ENCODE measurements around the gene GGT1. TPM values are rescaled to one million over a fixed set of nuclear protein-coding genes. Genes with fewer than 3 reads are reported as not detected.
"Not testable (repeated sequence)": the region's sequence is repeated elsewhere in the genome, so short reads cannot be mapped to it uniquely, and the experiment has no call there.

Gene GGT1
- total RNA-seq, 4 donors from 2014 or later: 4.1 to 9.6 TPM; not detected in 2

DNA sequence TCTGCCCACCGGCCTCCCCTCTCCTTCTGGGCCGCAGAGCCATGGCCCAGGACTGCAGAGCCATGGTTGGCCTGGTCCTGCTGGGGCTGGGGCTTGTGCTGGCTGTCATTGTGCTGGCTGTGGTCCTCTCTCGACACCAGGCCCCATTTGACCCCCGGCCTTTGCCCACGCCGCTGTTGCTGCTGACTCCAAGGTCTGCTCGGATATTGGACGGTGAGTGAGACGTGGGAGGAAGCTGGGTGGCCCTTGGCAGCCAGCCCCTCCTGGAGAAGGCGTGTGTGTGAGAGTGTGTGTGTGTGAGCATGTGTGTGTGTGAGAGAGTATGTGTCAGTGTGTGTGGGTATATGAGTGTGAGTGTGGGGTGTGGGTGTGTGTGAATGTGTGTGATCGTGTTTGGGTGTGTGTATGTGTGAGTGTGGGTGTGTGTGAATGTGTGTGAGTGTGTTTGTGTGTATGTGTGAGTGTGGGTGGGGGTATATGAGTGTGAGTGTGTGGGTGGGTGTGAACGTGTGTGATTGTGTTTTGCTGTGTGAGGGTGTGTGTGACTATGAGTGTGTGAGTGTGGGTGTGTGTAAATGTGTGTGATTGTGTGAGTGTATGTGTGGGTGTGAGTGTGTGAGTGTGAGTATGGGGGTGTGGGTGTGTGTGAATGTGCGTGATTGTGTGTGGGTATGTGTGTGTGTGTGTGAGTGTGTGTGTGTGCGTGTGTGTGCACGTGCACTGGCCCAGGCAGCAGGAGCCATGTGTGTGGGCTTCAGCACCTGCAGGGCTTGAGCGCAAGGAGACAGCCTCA, 30.4 kb downstream of the GGT1 start:
- DNase-seq: peak in 1 of 2 donors; percentile 47
- H3K4me3 ChIP-seq; H3K27me3 ChIP-seq; H3K27ac ChIP-seq; H3K4me1 ChIP-seq; H3K9me3 ChIP-seq; H3K36me3 ChIP-seq; intact Hi-C loops (cut with DNase I; ENCODE audit: low total_unique reads): not testable (repeated sequence)

DNA sequence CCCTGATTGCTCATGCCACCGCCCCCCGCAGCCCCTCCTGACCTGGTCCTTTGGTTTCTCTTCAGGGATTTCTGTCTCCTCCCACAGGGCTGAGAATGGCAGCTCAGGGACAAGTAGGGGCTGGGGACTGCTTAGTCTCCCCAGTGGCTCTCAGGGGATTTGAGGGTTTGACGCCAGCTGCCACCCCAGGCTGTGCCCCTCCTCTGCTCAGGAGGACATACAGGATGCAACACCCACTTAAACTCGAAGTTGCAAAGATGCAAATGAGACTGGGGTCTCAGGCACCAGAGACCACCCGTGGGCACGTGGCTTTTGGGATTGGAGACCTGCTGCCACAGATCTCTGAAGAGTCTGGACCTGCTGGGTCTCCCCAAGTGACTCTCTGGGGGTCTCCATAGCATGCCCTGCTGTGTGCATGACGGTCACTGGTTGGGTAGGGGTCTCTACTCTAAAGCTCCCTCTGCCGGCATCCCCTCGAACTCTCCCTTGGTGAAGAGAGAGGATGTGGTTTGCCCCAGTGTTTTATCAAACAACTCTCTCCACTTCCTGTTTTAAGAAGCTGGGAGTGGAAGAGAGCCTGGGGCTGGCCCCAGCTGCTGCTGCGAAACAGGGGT, 31.9 kb downstream of the GGT1 start:
- intact Hi-C loops (cut with DNase I; ENCODE audit: low total_unique reads); H3K9me3 ChIP-seq; H3K27me3 ChIP-seq; H3K27ac ChIP-seq; H3K36me3 ChIP-seq; H3K4me1 ChIP-seq; H3K4me3 ChIP-seq; DNase-seq: not testable (repeated sequence)

GRCh38 chr22:24636513-24636912, 33.5 kb downstream of the GGT1 start:
- DNase-seq; H3K4me1 ChIP-seq; H3K9me3 ChIP-seq; H3K36me3 ChIP-seq; H3K27me3 ChIP-seq; H3K4me3 ChIP-seq; H3K27ac ChIP-seq; intact Hi-C loops (cut with DNase I; ENCODE audit: low total_unique reads): not testable (repeated sequence)

GRCh38 chr22:24642307-24642706, 39.3 kb downstream of the GGT1 start:
- H3K9me3 ChIP-seq; H3K27me3 ChIP-seq; intact Hi-C loops (cut with DNase I; ENCODE audit: low total_unique reads); H3K36me3 ChIP-seq; DNase-seq; H3K27ac ChIP-seq; H3K4me3 ChIP-seq; H3K4me1 ChIP-seq: not testable (repeated sequence)

- H3K4me1 ChIP-seq; H3K9me3 ChIP-seq; intact Hi-C loops (cut with DNase I; ENCODE audit: low total_unique reads); H3K27me3 ChIP-seq; DNase-seq; H3K36me3 ChIP-seq; H3K4me3 ChIP-seq; H3K27ac ChIP-seq: not testable (repeated sequence)
Observed at GRCh38 chr22:24644409-24644808, 41.4 kb downstream of the GGT1 start.

DNA sequence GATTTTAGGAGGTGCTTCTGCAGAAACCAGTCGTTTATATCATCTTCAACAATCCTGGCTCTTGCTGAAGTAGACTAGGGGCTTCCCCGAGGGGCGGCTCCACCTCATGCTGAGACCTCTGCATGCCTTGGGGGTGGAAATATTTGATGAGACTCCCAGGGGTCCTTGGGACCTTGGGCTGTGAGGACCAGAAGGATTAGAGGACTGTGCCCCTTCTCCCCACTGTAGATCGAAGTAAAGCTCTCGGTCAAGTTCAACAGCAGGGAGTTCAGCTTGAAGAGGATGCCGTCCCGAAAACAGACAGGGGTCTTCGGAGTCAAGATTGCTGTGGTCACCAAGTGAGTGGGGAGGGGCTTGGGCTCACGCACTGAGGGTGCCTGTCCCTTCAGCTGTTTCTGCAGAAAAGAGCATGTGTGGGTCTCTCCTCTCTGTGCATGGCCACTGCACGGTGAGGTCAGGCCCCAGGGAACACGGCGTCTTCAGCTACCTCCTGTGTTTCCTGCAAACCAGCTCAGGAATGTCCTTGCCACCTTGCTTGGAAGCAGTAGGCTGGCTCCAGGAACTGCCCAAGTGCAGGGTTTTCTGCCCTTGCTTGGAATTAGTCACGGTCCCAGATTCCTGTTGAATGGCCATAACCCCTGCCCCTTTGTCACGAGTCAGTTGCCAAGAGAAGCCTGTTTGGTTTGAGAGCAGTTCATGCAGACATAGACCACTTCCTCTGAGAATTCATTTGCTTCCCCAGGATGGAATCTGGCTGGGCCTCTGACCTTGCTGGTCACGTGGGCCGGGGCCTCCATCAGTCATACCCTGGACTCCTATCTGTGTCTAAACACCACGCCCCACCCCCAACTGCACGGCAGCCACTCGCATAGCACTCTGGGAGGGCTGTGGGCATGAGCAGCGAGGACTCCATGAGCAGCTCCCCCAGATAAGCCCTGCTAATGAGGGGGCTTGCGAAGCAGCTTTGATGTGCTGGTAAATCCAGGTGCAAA, 42.7 kb downstream of the GGT1 start:
- H3K27me3 ChIP-seq; DNase-seq; H3K4me1 ChIP-seq; intact Hi-C loops (cut with DNase I; ENCODE audit: low total_unique reads); H3K9me3 ChIP-seq; H3K36me3 ChIP-seq; H3K4me3 ChIP-seq; H3K27ac ChIP-seq: not testable (repeated sequence)

DNA sequence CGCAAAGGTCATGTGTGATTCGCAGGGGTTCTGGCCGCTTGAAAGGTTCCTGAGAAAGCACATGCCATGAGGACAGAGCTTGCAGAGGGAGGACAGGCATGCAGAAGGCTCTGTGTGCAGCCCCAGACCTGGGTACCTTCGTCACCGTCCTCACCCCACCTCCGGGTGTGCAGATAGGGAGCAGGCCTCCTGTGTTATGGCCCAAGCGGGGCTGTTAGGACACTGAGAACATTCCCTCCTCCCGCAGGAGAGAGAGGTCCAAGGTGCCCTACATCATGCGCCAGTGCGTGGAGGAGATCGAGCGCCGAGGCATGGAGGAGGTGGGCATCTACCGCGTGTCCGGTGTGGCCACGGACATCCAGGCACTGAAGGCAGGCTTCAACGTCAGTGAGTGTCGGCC, 43.8 kb downstream of the GGT1 start:
- H3K4me1 ChIP-seq; H3K4me3 ChIP-seq; H3K27ac ChIP-seq; intact Hi-C loops (cut with DNase I; ENCODE audit: low total_unique reads); DNase-seq; H3K27me3 ChIP-seq; H3K36me3 ChIP-seq; H3K9me3 ChIP-seq: not testable (repeated sequence)

GRCh38 chr22:24649371-24649770, 46.4 kb downstream of the GGT1 start:
- H3K27ac ChIP-seq; H3K4me1 ChIP-seq; H3K36me3 ChIP-seq; H3K4me3 ChIP-seq; intact Hi-C loops (cut with DNase I; ENCODE audit: low total_unique reads); DNase-seq; H3K27me3 ChIP-seq; H3K9me3 ChIP-seq: not testable (repeated sequence)

DNA sequence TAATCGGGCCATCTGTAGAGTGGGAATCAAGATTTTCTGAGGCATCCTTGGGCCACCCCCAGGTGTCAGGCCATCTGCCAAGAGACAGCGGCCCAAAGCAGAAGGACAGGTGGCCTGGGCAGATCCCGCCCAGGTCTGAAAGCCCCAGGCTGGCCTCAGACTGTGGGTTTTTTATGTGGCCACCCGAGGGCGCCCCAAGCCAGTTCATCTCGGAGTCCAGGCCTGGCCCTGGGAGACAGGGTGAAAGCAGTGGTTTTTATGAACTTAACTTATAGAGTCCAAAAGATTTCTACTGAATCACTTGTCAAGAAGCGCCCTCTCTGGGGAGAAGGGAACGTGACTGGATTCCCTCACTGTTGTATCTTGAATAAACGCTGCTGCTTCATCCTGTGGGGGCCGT, 47.9 kb downstream of the GGT1 start:
- H3K36me3 ChIP-seq; H3K27me3 ChIP-seq; intact Hi-C loops (cut with DNase I; ENCODE audit: low total_unique reads); H3K4me1 ChIP-seq; H3K9me3 ChIP-seq; H3K4me3 ChIP-seq; H3K27ac ChIP-seq: not testable (repeated sequence)
- TF ChIP-seq CTCF (IDR thresholded peaks at IDR 0.05): peak in 2 of 4 experiments; percentile 7 to 9
- DNase-seq: peak; percentile 27 to 70

DNA sequence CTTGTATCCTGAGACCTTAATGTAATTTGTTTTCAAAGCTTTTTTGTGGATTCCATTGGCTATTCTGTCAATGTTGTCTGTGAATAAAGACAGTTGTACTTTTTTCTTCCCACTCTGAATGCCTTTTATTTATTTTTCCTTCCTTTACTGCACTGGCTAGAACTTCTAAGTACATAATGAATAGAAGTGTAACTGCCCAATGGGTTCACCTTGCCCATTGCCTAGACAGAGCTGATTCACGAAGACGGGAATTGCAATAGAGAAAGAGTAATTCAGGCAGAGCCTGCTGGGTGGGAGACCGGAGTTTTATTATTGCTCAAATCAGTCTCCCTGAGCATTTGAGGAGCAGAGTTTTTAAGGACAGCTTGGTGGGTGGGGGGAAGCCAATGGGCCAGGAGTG, 62.4 kb downstream of the GGT1 start:
- H3K9me3 ChIP-seq; intact Hi-C loops (cut with DNase I; ENCODE audit: low total_unique reads); DNase-seq; H3K4me1 ChIP-seq; H3K4me3 ChIP-seq; H3K27ac ChIP-seq; H3K36me3 ChIP-seq; H3K27me3 ChIP-seq: not testable (repeated sequence)

DNA sequence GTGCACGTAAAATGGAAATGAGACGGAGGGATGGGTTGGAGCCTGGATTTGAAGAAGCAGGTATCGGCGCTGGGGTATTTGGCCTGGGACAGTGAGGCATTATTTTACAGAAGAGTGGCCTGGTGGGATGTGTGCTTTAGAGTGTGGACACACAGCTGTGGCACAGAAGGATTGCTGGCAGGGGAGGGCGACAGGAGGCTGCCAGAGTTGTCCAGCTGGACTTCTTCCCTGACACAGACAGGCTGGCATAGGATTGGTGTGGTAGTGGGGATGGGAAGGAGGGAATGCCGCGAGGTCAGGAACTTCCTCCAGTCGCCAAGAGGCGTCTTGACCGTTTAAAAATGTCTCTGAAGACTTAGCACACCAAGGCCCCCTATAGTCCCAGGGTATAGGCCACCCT, 64.9 kb downstream of the GGT1 start:
- H3K4me3 ChIP-seq; H3K27me3 ChIP-seq; H3K4me1 ChIP-seq; H3K36me3 ChIP-seq; intact Hi-C loops (cut with DNase I; ENCODE audit: low total_unique reads); H3K27ac ChIP-seq; DNase-seq; H3K9me3 ChIP-seq: not testable (repeated sequence)

DNA sequence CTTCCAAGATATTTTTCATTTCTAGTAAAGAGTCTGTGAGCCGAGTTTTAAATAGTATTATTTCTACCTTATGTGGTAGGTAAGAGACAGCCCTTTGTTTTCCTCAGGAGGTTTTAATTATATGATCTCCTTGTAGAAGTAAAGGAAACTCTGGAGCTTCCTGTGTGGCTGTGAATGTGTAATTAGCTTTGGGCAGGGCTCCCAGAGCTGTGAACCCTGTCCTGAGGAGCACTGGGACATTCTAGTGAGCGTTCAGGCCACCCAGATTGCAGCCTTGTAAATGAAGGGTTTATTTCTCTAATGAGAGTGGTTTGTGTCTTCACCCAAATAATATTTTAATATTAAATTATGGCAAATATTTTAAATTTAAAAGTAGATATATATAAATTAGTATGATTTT, 69.5 kb downstream of the GGT1 start:
- H3K9me3 ChIP-seq; H3K4me3 ChIP-seq; H3K27me3 ChIP-seq; H3K36me3 ChIP-seq; intact Hi-C loops (cut with DNase I; ENCODE audit: low total_unique reads); H3K4me1 ChIP-seq; DNase-seq; H3K27ac ChIP-seq: not testable (repeated sequence)
